Bronchial epithelial cell (primary cell): ENCODE results near the gene PCDHB2. TPM values are rescaled to one million over a fixed set of nuclear protein-coding genes. Genes with fewer than 3 reads are reported as not detected.
"Not testable (repeated sequence)": the region's sequence is repeated elsewhere in the genome, so short reads cannot be mapped to it uniquely, and the experiment has no call there.

Experiments used
- DNase-seq: peaks from one replicate; pipeline ENCODE4 v3.0.0-alpha.2; 2010; ENCODE audit warnings: low read depth
- FAIRE-seq: peaks from 2 replicates; lab custom pipeline; 2011; peaks lifted over from hg19 to GRCh38; lab: Jason Lieb, UNC
- H3K27me3 ChIP-seq: 2 replicates; pipeline ENCODE4 v1.5.1; 2011; ENCODE audit warnings: low read length; ENCODE audit not compliant: control insufficient read depth, insufficient read depth
- H3K36me3 ChIP-seq: 2 replicates; pipeline ENCODE4 v1.5.1; 2011; ENCODE audit warnings: low read length; ENCODE audit not compliant: control insufficient read depth, insufficient read depth
- H3K4me3 ChIP-seq: 2 replicates; pipeline ENCODE4 v1.5.1; 2011; ENCODE audit warnings: mild to moderate bottlenecking, low read depth, low read length, control low read depth
- CTCF ChIP-seq: IDR thresholded peaks from 2 replicates; pipeline ENCODE4 v1.5.1; 2011; ENCODE audit warnings: mild to moderate bottlenecking, moderate library complexity, low read length, control low read depth, inconsistent platforms; ENCODE audit not compliant: insufficient read depth, severe bottlenecking
- total RNA-seq: library from RNA; depleted of rRNA; stranded (reverse); fragments of >200 nt; gene quantifications from 2 replicates; pipeline ENCODE4 v1.2.1, GENCODE V29; 2014

The PCDHB2 gene
- total RNA-seq, 1 donor from 2014 or later: 1.1 TPM

GRCh38 chr5:141105350-141105749, 10.9 kb downstream of the PCDHB2 start:
- no peaks in the 10 kb centered on the region for H3K36me3 ChIP-seq
- H3K4me3 ChIP-seq: no peak overlapping the region
- no peaks in the 10 kb centered on the region for H3K27me3 ChIP-seq
- no peak for FAIRE-seq
- no peak for TF ChIP-seq CTCF
- DNase-seq: no peak

GRCh38 chr5:141119250-141119649, 24.8 kb downstream of the PCDHB2 start:
- Histone ChIP-seq H3K36me3 (no peaks in the 10 kb centered on the region), H3K27me3 (no peaks in the 10 kb centered on the region), H3K4me3 (no peak overlapping the region)
- no peak for TF ChIP-seq CTCF
- FAIRE-seq (no peak), DNase-seq (no peak)

- no peak within 1 kb of the TSS for H3K4me3 ChIP-seq
Measured at GRCh38 chr5:141121563-141121962, 27.1 kb downstream of the PCDHB2 start, which contains the start of gene PCDHB4. Gene PCDHB4, plus strand, starts transcription at chr5:141121818. Its CDS starts 181 bp downstream, at chr5:141121999.

GRCh38 chr5:141121985-141122384, 27.6 kb downstream of the PCDHB2 start:
- FAIRE-seq (no peak), DNase-seq (no peak)
- Histone ChIP-seq H3K27me3 (no peaks in the 10 kb centered on the region), H3K4me3 (no peak overlapping the region), H3K36me3 (no peaks in the 10 kb centered on the region)
- TF ChIP-seq CTCF: no peak

More at GRCh38 chr5:141121563-141121962, 27.1 kb downstream of the PCDHB2 start, which contains the start of gene PCDHB4:
- Histone ChIP-seq H3K27me3 (no peaks in the 10 kb centered on the region), H3K36me3 (no peaks in the 10 kb centered on the region)
- DNase-seq (no peak), FAIRE-seq (no peak)
- no peak for TF ChIP-seq CTCF

GRCh38 chr5:141123396-141124135, 29.2 kb downstream of the PCDHB2 start:
- H3K36me3 ChIP-seq, H3K27me3 ChIP-seq, DNase-seq, H3K4me3 ChIP-seq, FAIRE-seq: not testable (repeated sequence)

GRCh38 chr5:141127305-141127704, 32.9 kb downstream of the PCDHB2 start:
- TF ChIP-seq CTCF: no peak
- DNase-seq: no peak
- Histone ChIP-seq H3K4me3 (no peak overlapping the region), H3K36me3 (no peaks in the 10 kb centered on the region), H3K27me3 (no peaks in the 10 kb centered on the region)
- no peak for FAIRE-seq
